Neural cell (in vitro differentiated cells): ENCODE results near the gene FBRS. TPM values are rescaled to one million over a fixed set of nuclear protein-coding genes. Genes with fewer than 3 reads are reported as not detected.

Source experiments
- H2AFZ ChIP-seq: fragments of 200-600, 300-800 bp; sonication (generic), shearing (Covaris generic); 2 replicates; pipeline ENCODE4 v1.6.0; 2014; ENCODE audit warnings: low read depth, mild to moderate bottlenecking, antibody characterized with exemption, low read length, moderate library complexity
- H3F3A ChIP-seq: fragments of 200-600 bp; shearing (Covaris generic); 2 replicates; pipeline ENCODE4 v1.6.1; 2016; ENCODE audit warnings: mild to moderate bottlenecking, moderate library complexity, mixed read lengths, antibody characterized with exemption, low read length; ENCODE audit not compliant: insufficient read depth, poor library complexity, severe bottlenecking
- H3K27ac ChIP-seq: fragments of 200-600, 300-800 bp; sonication (generic), shearing (Covaris generic); 2 replicates; pipeline ENCODE4 v1.5.1; 2014; ENCODE audit warnings: mild to moderate bottlenecking, low read length, moderate library complexity
- H3K27me3 ChIP-seq: fragments of 300-800, 200-600 bp; sonication (generic), shearing (Covaris generic); 2 replicates; pipeline ENCODE4 v1.6.0; 2014; ENCODE audit warnings: mild to moderate bottlenecking, low read depth, low read length, moderate library complexity; ENCODE audit not compliant: insufficient read depth
- H3K36me3 ChIP-seq: fragments of 300-800, 200-600 bp; sonication (generic), shearing (Covaris generic); 2 replicates; pipeline ENCODE4 v1.5.1; 2014; ENCODE audit warnings: mild to moderate bottlenecking, antibody characterized with exemption, low read length, moderate library complexity; ENCODE audit not compliant: insufficient read depth
- H3K4me2 ChIP-seq: fragments of 300-800, 200-600 bp; sonication (generic), shearing (Covaris generic); 2 replicates; pipeline ENCODE4 v1.6.0; 2014; ENCODE audit warnings: mild to moderate bottlenecking, low read length
- H3K4me3 ChIP-seq: fragments of 300-800, 200-600 bp; sonication (generic), shearing (Covaris generic); 2 replicates; pipeline ENCODE4 v1.5.1; 2014; ENCODE audit warnings: mild to moderate bottlenecking, low read length, moderate library complexity
- H3K79me2 ChIP-seq: fragments of 200-600 bp; shearing (Covaris generic); replicated peaks from 2 replicates; pipeline ENCODE4 v1.6.0; 2014; ENCODE audit warnings: mild to moderate bottlenecking, low read length, moderate library complexity; ENCODE audit not compliant: insufficient read depth
- H3K9ac ChIP-seq: fragments of 300-800, 200-600 bp; sonication (generic), shearing (Covaris generic); 2 replicates; pipeline ENCODE4 v1.6.1; 2016; ENCODE audit warnings: mild to moderate bottlenecking, low read length, mixed read lengths
- H3K9me2 ChIP-seq: fragments of 200-600 bp; shearing (Covaris generic); 2 replicates; pipeline ENCODE4 v1.6.1; 2016; ENCODE audit warnings: mild to moderate bottlenecking, low read length, mixed read lengths; ENCODE audit not compliant: insufficient read depth
- H3K9me3 ChIP-seq: fragments of 200-600, 300-800 bp; sonication (generic), shearing (Covaris generic); 2 replicates; pipeline ENCODE4 v1.6.1; 2016; ENCODE audit warnings: mild to moderate bottlenecking, mixed run types, low read length, moderate library complexity, mixed read lengths
- H4K20me1 ChIP-seq: fragments of 200-600 bp; shearing (Covaris generic); 2 replicates; pipeline ENCODE4 v1.6.1; 2016; ENCODE audit warnings: mild to moderate bottlenecking, mixed run types; ENCODE audit not compliant: insufficient read depth
- CTCF ChIP-seq: fragments of 450-650 bp; IDR thresholded peaks from 2 replicates; pipeline ENCODE4 v1.5.1; 2014; ENCODE audit warnings: antibody characterized with exemption, mild to moderate bottlenecking, moderate library complexity; ENCODE audit not compliant: poor library complexity, severe bottlenecking
- EP300 ChIP-seq: fragments of 450-650 bp; conservative IDR thresholded peaks from 2 replicates; pipeline ENCODE4 v1.6.1; 2014; ENCODE audit warnings: antibody characterized with exemption, mild to moderate bottlenecking, moderate library complexity; ENCODE audit not compliant: poor library complexity, severe bottlenecking
- EZH2 ChIP-seq: fragments of 200-600, 300-800 bp; shearing (Covaris generic), sonication (generic); IDR thresholded peaks from 2 replicates; pipeline ENCODE4 v1.6.1; 2014; ENCODE audit warnings: antibody characterized with exemption, low read length, borderline replicate concordance, mild to moderate bottlenecking; ENCODE audit not compliant: insufficient read depth, poor library complexity, severe bottlenecking
- MXI1 ChIP-seq: fragments of 450-650 bp; conservative IDR thresholded peaks from 2 replicates; pipeline ENCODE4 v1.6.1; 2014; ENCODE audit warnings: antibody characterized with exemption, mild to moderate bottlenecking; ENCODE audit not compliant: poor library complexity, severe bottlenecking
- POLR2AphosphoS5 ChIP-seq: IDR thresholded peaks from 2 replicates; pipeline ENCODE4 v1.6.1; 2012
- RAD21 ChIP-seq: fragments of 450-650 bp; conservative IDR thresholded peaks from 2 replicates; pipeline ENCODE4 v1.6.1; 2014; ENCODE audit warnings: antibody characterized with exemption, mild to moderate bottlenecking, moderate library complexity
- REST ChIP-seq: IDR thresholded peaks from 2 replicates; pipeline ENCODE4 v1.6.1; 2012; ENCODE audit warnings: borderline replicate concordance
- SMC3 ChIP-seq: fragments of 450-650 bp; conservative IDR thresholded peaks from 2 replicates; pipeline ENCODE4 v1.6.1; 2014; ENCODE audit warnings: antibody characterized with exemption, mild to moderate bottlenecking, moderate library complexity; ENCODE audit not compliant: poor library complexity
- TAF1 ChIP-seq: IDR thresholded peaks from 2 replicates; pipeline ENCODE4 v1.6.1; 2012; ENCODE audit warnings: low read depth
- polyA plus RNA-seq: library from polyadenylated mRNA; depleted of rRNA; stranded (reverse); fragments of >200 nt; gene quantifications from 2 replicates; pipeline ENCODE4 v1.2.3, GENCODE V29; 2014

FBRS gene
- polyA plus RNA-seq, 1 donor from 2014 or later = 24.2 TPM

GRCh38 chr16:30669903-30670824 lies 11.9 kb downstream of the FBRS start:
- Histone ChIP-seq H3K27me3 (no peaks in the 10 kb centered on the region), H3K9me3 (no peaks in the 10 kb centered on the region), H2AFZ (no peak overlapping the region), H3F3A (no peaks in the 10 kb centered on the region), H4K20me1 (no peaks in the 10 kb centered on the region), H3K27ac (no peak overlapping the region), H3K9me2 (no peaks in the 10 kb centered on the region), H3K9ac (no peak overlapping the region), H3K36me3 (no peaks in the 10 kb centered on the region), H3K4me2 (no peak overlapping the region), H3K4me3 (no peak overlapping the region), H3K79me2 (no peaks in the 10 kb centered on the region)
- TF ChIP-seq REST (no peak), RAD21 (no peak), TAF1 (no peak)

GRCh38 chr16:30675143-30675542 lies 16.9 kb downstream of the FBRS start:
- no peaks in the 10 kb centered on the region for H3K79me2 ChIP-seq
- H2AFZ ChIP-seq = no peak overlapping the region
- no peaks in the 10 kb centered on the region for H3F3A ChIP-seq
- H3K4me3 ChIP-seq = no peak overlapping the region
- TF ChIP-seq CTCF (no peak), TAF1 (no peak), RAD21 (no peak), REST (no peak), SMC3 (no peak), POLR2AphosphoS5 (no peak), EZH2 (no peak), MXI1 (no peak), EP300 (no peak)
- no peaks in the 10 kb centered on the region for H3K36me3 ChIP-seq
- H3K9ac ChIP-seq = no peak overlapping the region
- H3K27ac ChIP-seq = no peak overlapping the region
- no peaks in the 10 kb centered on the region for H4K20me1 ChIP-seq
- no peak overlapping the region for H3K4me2 ChIP-seq
- no peaks in the 10 kb centered on the region for H3K27me3 ChIP-seq
- no peaks in the 10 kb centered on the region for H3K9me3 ChIP-seq
- no peaks in the 10 kb centered on the region for H3K9me2 ChIP-seq
